ENCODE data around the gene FUOM.

FUOM gene

DNA sequence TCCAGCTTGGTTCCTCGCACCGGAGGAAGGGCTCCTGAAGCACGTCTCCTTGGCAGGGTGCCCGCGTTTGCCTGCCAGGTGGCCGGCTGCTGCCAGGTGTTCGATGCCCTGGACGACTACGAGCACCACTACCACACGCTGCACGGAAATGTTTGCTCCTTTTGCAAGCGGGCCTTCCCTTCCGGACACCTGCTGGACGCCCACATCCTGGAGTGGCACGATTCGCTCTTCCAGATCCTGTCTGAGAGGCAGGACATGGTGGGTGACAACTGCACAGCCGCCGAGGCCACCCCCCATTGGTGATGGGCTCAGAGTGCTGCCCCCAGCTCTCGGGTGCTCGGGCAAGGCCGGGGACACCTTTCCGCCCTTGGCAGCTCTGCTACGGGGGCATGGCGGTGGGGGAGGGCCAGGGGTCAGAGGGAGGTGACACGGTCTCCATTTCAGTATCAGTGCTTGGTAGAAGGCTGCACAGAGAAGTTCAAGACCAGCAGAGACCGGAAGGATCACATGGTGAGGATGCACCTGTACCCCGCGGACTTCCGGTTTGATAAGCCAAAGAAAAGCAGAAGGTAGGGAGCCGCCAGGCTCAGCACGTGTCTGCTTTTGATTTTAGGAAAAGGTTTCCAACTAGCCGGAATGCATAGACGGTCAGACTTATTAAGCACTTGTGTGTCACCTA, 48.0 kb downstream of the FUOM start:
- no peak for DNase-seq (ENCODE audit: low spot score)
- TF ChIP-seq, protein P1, sequence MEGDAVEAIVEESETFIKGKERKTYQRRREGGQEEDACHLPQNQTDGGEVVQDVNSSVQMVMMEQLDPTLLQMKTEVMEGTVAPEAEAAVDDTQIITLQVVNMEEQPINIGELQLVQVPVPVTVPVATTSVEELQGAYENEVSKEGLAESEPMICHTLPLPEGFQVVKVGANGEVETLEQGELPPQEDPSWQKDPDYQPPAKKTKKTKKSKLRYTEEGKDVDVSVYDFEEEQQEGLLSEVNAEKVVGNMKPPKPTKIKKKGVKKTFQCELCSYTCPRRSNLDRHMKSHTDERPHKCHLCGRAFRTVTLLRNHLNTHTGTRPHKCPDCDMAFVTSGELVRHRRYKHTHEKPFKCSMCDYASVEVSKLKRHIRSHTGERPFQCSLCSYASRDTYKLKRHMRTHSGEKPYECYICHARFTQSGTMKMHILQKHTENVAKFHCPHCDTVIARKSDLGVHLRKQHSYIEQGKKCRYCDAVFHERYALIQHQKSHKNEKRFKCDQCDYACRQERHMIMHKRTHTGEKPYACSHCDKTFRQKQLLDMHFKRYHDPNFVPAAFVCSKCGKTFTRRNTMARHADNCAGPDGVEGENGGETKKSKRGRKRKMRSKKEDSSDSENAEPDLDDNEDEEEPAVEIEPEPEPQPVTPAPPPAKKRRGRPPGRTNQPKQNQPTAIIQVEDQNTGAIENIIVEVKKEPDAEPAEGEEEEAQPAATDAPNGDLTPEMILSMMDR (IDR thresholded peaks at IDR 0.05; ENCODE audit: extremely low read depth, missing control alignments), result no peak

- DNase-seq (ENCODE audit: low spot score), result peak; percentile 98
Measured at GRCh38 chr10:133309100-133309719, 48.6 kb downstream of the FUOM start.

DNA sequence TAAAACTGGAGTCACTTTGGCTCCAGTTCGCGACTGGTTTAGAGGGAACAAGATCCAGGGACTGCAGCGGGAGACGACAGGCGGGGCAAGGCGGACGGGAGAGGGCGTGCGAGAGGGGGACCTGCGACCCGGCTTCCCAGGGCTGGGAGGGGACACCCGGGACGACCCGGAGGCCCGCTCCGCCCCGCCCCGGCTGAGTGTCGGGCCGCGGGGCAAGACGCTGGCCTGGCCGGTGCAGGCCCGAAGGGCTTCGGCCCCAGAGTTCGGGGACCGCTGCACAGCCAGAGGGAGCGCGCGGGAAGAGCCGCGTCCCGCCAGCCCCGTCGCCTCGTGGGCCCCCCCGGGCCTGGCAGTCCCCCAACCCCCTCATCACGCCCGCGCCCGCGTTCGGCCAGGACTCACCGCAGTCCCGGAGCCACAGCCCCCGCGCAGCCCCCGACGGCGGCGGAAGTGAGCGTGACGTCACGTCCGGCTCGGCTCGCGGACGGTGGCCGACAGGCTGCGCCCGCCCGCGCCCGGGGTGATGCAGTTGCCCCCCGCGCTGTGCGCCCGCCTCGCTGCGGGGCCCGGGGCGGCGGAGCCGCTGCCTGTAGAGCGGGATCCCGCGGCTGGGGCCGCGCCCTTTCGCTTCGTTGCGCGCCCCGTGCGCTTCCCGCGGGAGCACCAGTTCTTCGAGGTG, 49.3 kb downstream of the FUOM start, which contains the start of the genes TUBGCP2 and ZNF511:
Gene TUBGCP2, minus strand, starts transcription at position 452 of the 679 bp plus-strand sequence. CDS start 5,931 bp downstream, outside the sequence.
Gene ZNF511, plus strand, starts transcription at position 494 of the 679 bp plus-strand sequence. Its CDS starts 30 bp downstream, at position 524.
- TF ChIP-seq, protein P1 (IDR thresholded peaks at IDR 0.05; ENCODE audit: extremely low read depth, missing control alignments), result no peak
- peak; percentile 95 for DNase-seq (ENCODE audit: low spot score)

More at GRCh38 chr10:133309100-133309719, 48.6 kb downstream of the FUOM start:
- TF ChIP-seq, protein P1 (IDR thresholded peaks at IDR 0.05; ENCODE audit: extremely low read depth, missing control alignments), result no peak

- TF ChIP-seq, protein P1 (IDR thresholded peaks at IDR 0.05; ENCODE audit: extremely low read depth, missing control alignments), result peak; percentile 92
- peak; percentile 81 for DNase-seq (ENCODE audit: low spot score)
Measured at GRCh38 chr10:133307776-133308420, 49.9 kb downstream of the FUOM start.

DNA sequence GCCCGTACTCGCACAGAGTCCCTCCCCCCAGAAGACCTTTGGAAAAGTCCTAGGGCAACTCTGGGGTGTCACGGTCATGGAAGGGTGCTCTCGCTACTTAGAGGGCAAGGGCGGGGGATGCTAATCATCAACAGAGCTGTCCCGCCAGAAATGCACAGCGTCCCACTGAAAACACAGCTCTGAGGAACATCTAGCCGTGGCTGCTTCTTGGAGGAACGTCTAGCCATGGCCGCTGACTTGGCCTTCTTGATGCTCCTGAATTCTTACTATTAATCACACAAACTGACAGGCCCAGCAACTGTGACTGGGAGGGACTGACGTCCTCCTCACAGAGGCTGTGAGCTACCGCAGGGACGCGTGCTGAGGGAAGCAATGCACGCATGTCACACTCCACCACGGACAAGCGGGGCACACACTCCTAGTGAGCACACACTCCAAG, 50.9 kb downstream of the FUOM start:
- TF ChIP-seq, protein P1 (IDR thresholded peaks at IDR 0.05; ENCODE audit: extremely low read depth, missing control alignments), result no peak
- no peak for DNase-seq (ENCODE audit: low spot score)

DNA sequence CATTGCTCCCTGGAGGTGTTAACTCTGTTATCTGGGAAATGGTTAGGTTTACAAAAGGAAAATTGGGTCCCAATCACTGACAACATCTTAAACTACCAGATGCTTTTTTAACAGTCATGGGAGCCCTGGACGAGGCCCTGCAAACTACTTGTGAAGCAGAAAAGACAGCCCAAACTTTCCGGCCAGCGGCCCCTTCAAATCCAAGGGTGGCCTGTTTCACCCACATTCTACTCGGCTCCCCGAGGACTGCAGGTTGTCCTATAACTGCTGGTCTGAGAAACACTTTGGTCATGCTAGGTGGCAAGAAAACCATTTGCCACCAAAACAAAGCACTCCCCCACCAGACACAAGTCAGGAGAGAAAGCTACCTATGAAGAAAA, 51.7 kb downstream of the FUOM start:
- TF ChIP-seq, protein P1 (IDR thresholded peaks at IDR 0.05; ENCODE audit: extremely low read depth, missing control alignments), result no peak
- peak; percentile 17 for DNase-seq (ENCODE audit: low spot score)
